CD4-positive, alpha-beta T cell (primary cell): ENCODE data around the gene MED22. TPM values are rescaled to one million over a fixed set of nuclear protein-coding genes. Genes with fewer than 3 reads are reported as not detected.

Experiments
- ATAC-seq: fragments of 200-7000 bp; cut with Tn5 transposase; one replicate; pipeline ENCODE4 v1.10.0; 2022; ENCODE audit warnings: mild to moderate bottlenecking; ENCODE audit not compliant: poor library complexity
- CTCF ChIA-PET: fragments of 350-600 bp; sonication (Branson Sonifier 250); formaldehyde crosslinking; loops from one replicate; lab custom pipeline; 2021; ENCODE audit warnings: antibody characterized with exemption, inconsistent platforms; lab: Charles Lee
- POLR2A ChIA-PET: fragments of 350-600 bp; sonication (Branson Sonifier 250); formaldehyde crosslinking; loops from one replicate; lab custom pipeline; 2021; ENCODE audit warnings: antibody characterized with exemption, inconsistent platforms; lab: Charles Lee
- DNase-seq, 14 experiments: peaks; one replicate each; pipeline ENCODE4 v3.0.0-alpha.2; 2013 to 2020; ENCODE audit warnings: mixed read lengths in 2 of 14
- H3K27ac ChIP-seq, 2 donors: one replicate each; pipeline versions ENCODE4 v1.5.1 to v1.7.0; 2013; ENCODE audit warnings: low read length in 2 of 2, low read depth in 1 of 2, mild to moderate bottlenecking in 1 of 2
- H3K27me3 ChIP-seq, 2 experiments: 1 replicate in 1 of 2; 2 replicates in 1 of 2; pipeline versions ENCODE4 v1.6.1 to v1.7.0; 2013; ENCODE audit warnings: low read length in 2 of 2, control low read depth in 1 of 2, mild to moderate bottlenecking in 1 of 2, moderate library complexity in 1 of 2; ENCODE audit not compliant: insufficient read depth in 2 of 2, control insufficient read depth in 1 of 2
- H3K36me3 ChIP-seq: one replicate; pipeline ENCODE4 v1.6.1; 2013; ENCODE audit warnings: low read length, control low read depth; ENCODE audit not compliant: insufficient read depth
- H3K4me1 ChIP-seq: one replicate; pipeline ENCODE4 v1.6.1; 2013; ENCODE audit warnings: low read length, control low read depth; ENCODE audit not compliant: insufficient read depth
- H3K4me3 ChIP-seq: one replicate; pipeline ENCODE4 v1.5.1; 2013; ENCODE audit warnings: mild to moderate bottlenecking, low read length, moderate library complexity
- H3K9me3 ChIP-seq, 2 experiments: 1 replicate in 1 of 2; 2 replicates in 1 of 2; pipeline versions ENCODE4 v1.6.1 to v1.7.0; 2013; ENCODE audit warnings: low read length in 2 of 2, mild to moderate bottlenecking in 2 of 2, control low read depth in 1 of 2, moderate library complexity in 1 of 2; ENCODE audit not compliant: control insufficient read depth in 1 of 2, insufficient read depth in 1 of 2
- H3K27ac Mint-ChIP-seq: one replicate; pipeline ENCODE4 v1.8.0; 2020; ENCODE audit warnings: mixed read lengths
- H3K27me3 Mint-ChIP-seq: one replicate; pipeline ENCODE4 v1.8.0; 2021; ENCODE audit warnings: mixed read lengths
- H3K36me3 Mint-ChIP-seq: one replicate; pipeline ENCODE4 v1.8.0; 2021; ENCODE audit warnings: low read depth, mixed read lengths
- H3K4me1 Mint-ChIP-seq: one replicate; pipeline ENCODE4 v1.8.0; 2021; ENCODE audit warnings: low read depth, mixed read lengths
- H3K4me3 Mint-ChIP-seq: one replicate; pipeline ENCODE4 v1.8.0; 2020; ENCODE audit warnings: mild to moderate bottlenecking, mixed read lengths
- H3K9me3 Mint-ChIP-seq: one replicate; pipeline ENCODE4 v1.8.0; 2020; ENCODE audit warnings: mixed read lengths
- intact Hi-C, 2 experiments: fragments of 100-400 bp; cut with DNase I in 1 of 2; cut with micrococcal nuclease in 1 of 2; formaldehyde crosslinking; loops; one replicate each; pipeline versions ENCODE4 v1.15.1 to v1.9.0; 2023 to 2025; cut with DNase I, micrococcal nuclease
- total RNA-seq, 174 experiments: library from RNA in 2 of 174; stranded (reverse) in 2 of 174; gene quantifications; one replicate each; pipeline ENCODE4 v1.2.3 and lab custom pipeline; 2021 to 2026
- TF ChIP-seq, protein P1 (sequence below): fragments of 200-600 bp; IDR thresholded peaks from one replicate; pipeline ENCODE4 v1.8.0; 2022; ENCODE audit warnings: antibody characterized with exemption, mild to moderate bottlenecking

MED22 gene
- total RNA-seq, 2 experiments from 2014 or later, result 15.7 to 18.0 TPM

DNA sequence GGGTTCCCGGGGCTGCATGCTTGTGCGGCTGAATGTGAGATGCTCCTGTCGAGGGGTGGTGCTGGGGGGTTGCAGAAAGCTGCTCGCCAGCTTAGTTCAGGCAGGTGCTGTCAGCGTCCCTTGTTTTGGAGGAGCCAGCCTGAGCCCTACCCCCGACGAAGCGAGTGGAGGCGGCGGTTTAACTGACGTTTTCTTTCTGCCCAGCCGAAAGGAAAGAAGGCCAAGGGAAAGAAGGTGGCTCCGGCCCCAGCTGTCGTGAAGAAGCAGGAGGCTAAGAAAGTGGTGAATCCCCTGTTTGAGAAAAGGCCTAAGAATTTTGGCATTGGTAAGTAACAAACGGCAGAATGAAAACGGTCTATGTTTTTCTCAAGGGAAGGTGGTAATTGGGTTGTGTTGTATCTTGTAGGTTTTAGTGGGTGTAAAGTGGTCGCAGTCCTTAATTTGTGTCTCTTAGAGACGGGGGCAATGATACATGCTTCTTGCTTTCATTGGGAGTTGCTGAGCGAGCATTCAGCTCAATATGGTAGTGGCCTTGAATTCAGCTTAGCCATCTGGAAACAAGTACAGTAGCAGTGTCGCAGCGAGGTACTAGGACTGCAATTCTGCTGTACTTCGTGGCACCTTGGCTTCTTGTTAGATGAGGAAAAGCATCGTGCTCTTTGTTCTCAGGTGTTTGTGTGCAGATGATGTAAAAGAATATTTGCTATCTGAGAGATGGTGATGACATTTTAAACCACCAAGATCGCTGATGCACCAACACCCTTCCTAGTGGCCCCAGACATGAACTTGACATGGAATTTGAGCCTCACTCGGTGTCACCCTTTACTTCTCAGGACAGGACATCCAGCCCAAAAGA lies 1.0 kb upstream of the MED22 start:
- TF ChIP-seq, protein P1, sequence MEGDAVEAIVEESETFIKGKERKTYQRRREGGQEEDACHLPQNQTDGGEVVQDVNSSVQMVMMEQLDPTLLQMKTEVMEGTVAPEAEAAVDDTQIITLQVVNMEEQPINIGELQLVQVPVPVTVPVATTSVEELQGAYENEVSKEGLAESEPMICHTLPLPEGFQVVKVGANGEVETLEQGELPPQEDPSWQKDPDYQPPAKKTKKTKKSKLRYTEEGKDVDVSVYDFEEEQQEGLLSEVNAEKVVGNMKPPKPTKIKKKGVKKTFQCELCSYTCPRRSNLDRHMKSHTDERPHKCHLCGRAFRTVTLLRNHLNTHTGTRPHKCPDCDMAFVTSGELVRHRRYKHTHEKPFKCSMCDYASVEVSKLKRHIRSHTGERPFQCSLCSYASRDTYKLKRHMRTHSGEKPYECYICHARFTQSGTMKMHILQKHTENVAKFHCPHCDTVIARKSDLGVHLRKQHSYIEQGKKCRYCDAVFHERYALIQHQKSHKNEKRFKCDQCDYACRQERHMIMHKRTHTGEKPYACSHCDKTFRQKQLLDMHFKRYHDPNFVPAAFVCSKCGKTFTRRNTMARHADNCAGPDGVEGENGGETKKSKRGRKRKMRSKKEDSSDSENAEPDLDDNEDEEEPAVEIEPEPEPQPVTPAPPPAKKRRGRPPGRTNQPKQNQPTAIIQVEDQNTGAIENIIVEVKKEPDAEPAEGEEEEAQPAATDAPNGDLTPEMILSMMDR, result no peak
- no peaks in the 10 kb centered on the region for H3K27me3 ChIP-seq
- Mint-ChIP-seq H3K27me3 (no peaks in the 10 kb centered on the region), H3K36me3 (peaks cover 86% of the 10 kb centered on the region), H3K27ac (peak overlapping the region; percentile 85), H3K4me1 (peaks cover 39% of the 10 kb centered on the region), H3K9me3 (no peaks in the 10 kb centered on the region), H3K4me3 (peak overlapping the region; percentile 96)
- ChIA-PET CTCF (interaction anchor here (1.0 to 2.8 kb wide), 4 partner anchors 23 to 327 kb away, joined by 3 to 11 read pairs (median 4); no protein-coding TSS in a partner anchor), POLR2A (interaction anchor here (1.0 to 3.1 kb wide), 10 partner anchors 8 to 319 kb away, joined by 3 to 45 read pairs (median 14); partner anchors contain the start of genes GTF3C5, STKLD1, SURF1 and SURF2)
- intact Hi-C loops, result loop anchor here (1.0 to 10.0 kb wide), 6 partner anchors 7 to 944 kb away; partner anchors contain the start of genes SURF6 (in 2 of the 2), GTF3C5 (in 1 of the 2), REXO4 (in 1 of the 2) and SURF1 (in 1 of the 2)
- peak overlapping the region; percentile 84 to 91 for H3K27ac ChIP-seq
- ATAC-seq (peak; percentile 9), DNase-seq (no peak)
- peaks cover 70% of the 10 kb centered on the region for H3K36me3 ChIP-seq
- peaks cover 50% of the 10 kb centered on the region for H3K4me1 ChIP-seq
- H3K4me3 ChIP-seq, result peak overlapping the region; percentile 88
- H3K9me3 ChIP-seq, result no peaks in the 10 kb centered on the region

DNA sequence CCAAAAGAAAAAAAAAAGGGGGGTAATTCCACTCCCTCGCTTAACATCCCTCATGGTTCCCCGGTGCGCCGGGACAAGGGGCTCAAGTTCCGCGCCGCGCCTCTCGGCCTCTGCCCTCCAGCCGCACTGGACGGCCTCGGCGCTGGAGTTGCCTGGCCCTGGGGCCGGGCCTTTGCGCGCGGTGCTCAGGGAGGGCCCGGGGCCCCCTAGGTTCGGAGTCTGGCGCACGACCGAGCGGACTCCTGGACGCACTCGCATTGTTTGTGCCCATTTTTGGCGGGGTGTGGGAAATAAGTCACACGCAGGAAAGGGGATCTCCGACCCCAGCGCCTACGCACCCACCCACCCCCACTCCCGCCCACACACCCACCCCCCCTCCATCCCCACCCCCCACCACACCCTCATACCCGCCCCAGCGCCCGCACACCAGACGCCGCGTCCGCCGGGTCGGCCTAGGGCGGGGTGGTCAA lies 381 bp downstream of the MED22 start:
- H3K36me3 ChIP-seq, result peaks cover 70% of the 10 kb centered on the region

More for the DNA sequence above, 381 bp downstream of the MED22 start:
- ATAC-seq, result peak; percentile 32
- intact Hi-C loops, result loop anchor here in 1 of 2 experiments (5.0 to 10.0 kb wide), 2 partner anchors 315 to 943 kb away; partner anchors contain the start of genes GTF3C5 and TTF1
- Histone ChIP-seq H3K4me3 (peak overlapping the region; percentile 88), H3K4me1 (peaks cover 50% of the 10 kb centered on the region), H3K9me3 (no peaks in the 10 kb centered on the region), H3K27ac (peak overlapping the region; percentile 84 to 91), H3K27me3 (no peaks in the 10 kb centered on the region)
- ChIA-PET POLR2A (interaction anchor here (0.7 to 3.1 kb wide), 12 partner anchors 8 to 317 kb away, joined by 3 to 45 read pairs (median 10); partner anchors contain the start of genes GTF3C5, STKLD1, SURF1 and SURF2), CTCF (interaction anchor here (0.8 to 2.8 kb wide), 6 partner anchors 24 to 325 kb away, joined by 3 to 11 read pairs (median 3); no protein-coding TSS in a partner anchor)
- peak overlapping the region; percentile 96 for H3K4me3 Mint-ChIP-seq
- no peaks in the 10 kb centered on the region for H3K27me3 Mint-ChIP-seq
- peaks cover 39% of the 10 kb centered on the region for H3K4me1 Mint-ChIP-seq
- peak in 6 of 14 experiments; percentile 23 to 82 (median 47) for DNase-seq
- H3K27ac Mint-ChIP-seq, result peak overlapping the region; percentile 85
- H3K36me3 Mint-ChIP-seq, result peaks cover 72% of the 10 kb centered on the region
- H3K9me3 Mint-ChIP-seq, result no peaks in the 10 kb centered on the region
- TF ChIP-seq, protein P1, result no peak
